Astrocyte (in vitro differentiated cells and primary cell): ENCODE data around the gene ADD1. TPM values are rescaled to one million over a fixed set of nuclear protein-coding genes. Genes with fewer than 3 reads are reported as not detected.

Experiments used
- DNase-seq: peaks from one replicate; pipeline ENCODE4 v3.0.0-alpha.2; 2010; ENCODE audit warnings: low read depth
- FAIRE-seq: peaks from 2 replicates; lab custom pipeline; 2011; peaks lifted over from hg19 to GRCh38; lab: Jason Lieb, UNC
- H2AFZ ChIP-seq: 2 replicates; pipeline ENCODE4 v1.6.0; 2012; ENCODE audit warnings: low read depth, low read length, inconsistent platforms
- H3K27ac ChIP-seq: 2 replicates; pipeline ENCODE4 v1.5.1; 2011; ENCODE audit warnings: low read depth, low read length, inconsistent platforms
- H3K27me3 ChIP-seq: 2 replicates; pipeline ENCODE4 v1.6.0; 2011; ENCODE audit warnings: low read length, inconsistent platforms; ENCODE audit not compliant: insufficient read depth
- H3K36me3 ChIP-seq: 2 replicates; pipeline ENCODE4 v1.5.1; 2011; ENCODE audit warnings: low read length, inconsistent platforms; ENCODE audit not compliant: insufficient read depth
- H3K4me1 ChIP-seq: 2 replicates; pipeline ENCODE4 v1.5.1; 2011; ENCODE audit warnings: low read length, inconsistent platforms; ENCODE audit not compliant: insufficient read depth
- H3K4me2 ChIP-seq: 2 replicates; pipeline ENCODE4 v1.6.0; 2012; ENCODE audit warnings: low read length, inconsistent platforms
- H3K4me3 ChIP-seq: 2 replicates; pipeline ENCODE4 v1.5.1; 2011; ENCODE audit warnings: low read depth, mild to moderate bottlenecking, low read length, inconsistent platforms; ENCODE audit not compliant: insufficient read depth
- H3K79me2 ChIP-seq: 2 replicates; pipeline ENCODE4 v1.6.0; 2012; ENCODE audit warnings: mild to moderate bottlenecking, low read length, inconsistent platforms; ENCODE audit not compliant: insufficient read depth
- H3K9ac ChIP-seq: 2 replicates; pipeline ENCODE4 v1.6.0; 2012; ENCODE audit warnings: mild to moderate bottlenecking, low read length, inconsistent platforms
- H3K9me3 ChIP-seq: 2 replicates; pipeline ENCODE4 v1.5.1; 2012; ENCODE audit warnings: low read depth, mild to moderate bottlenecking, low read length, inconsistent platforms; ENCODE audit not compliant: insufficient read depth
- H4K20me1 ChIP-seq: 2 replicates; pipeline ENCODE4 v1.6.0; 2012; ENCODE audit warnings: low read length, inconsistent platforms; ENCODE audit not compliant: insufficient read depth
- H3K27ac Mint-ChIP-seq: one replicate; pipeline ENCODE4 v1.8.0; 2021; ENCODE audit warnings: mild to moderate bottlenecking, mixed read lengths; ENCODE audit not compliant: unreplicated experiment
- H3K27me3 Mint-ChIP-seq: one replicate; pipeline ENCODE4 v1.8.0; 2021; ENCODE audit warnings: low read depth, mixed read lengths; ENCODE audit not compliant: unreplicated experiment
- H3K36me3 Mint-ChIP-seq: one replicate; pipeline ENCODE4 v1.8.0; 2021; ENCODE audit warnings: low read depth, mixed read lengths; ENCODE audit not compliant: unreplicated experiment
- H3K4me1 Mint-ChIP-seq: one replicate; pipeline ENCODE4 v1.8.0; 2021; ENCODE audit warnings: low read depth, mixed read lengths; ENCODE audit not compliant: unreplicated experiment
- H3K4me3 Mint-ChIP-seq: one replicate; pipeline ENCODE4 v1.8.0; 2021; ENCODE audit warnings: mild to moderate bottlenecking, moderate library complexity, mixed read lengths; ENCODE audit not compliant: unreplicated experiment
- H3K9me3 Mint-ChIP-seq: one replicate; pipeline ENCODE4 v1.8.0; 2021; ENCODE audit warnings: mild to moderate bottlenecking, mixed read lengths; ENCODE audit not compliant: unreplicated experiment
- CTCF ChIP-seq: IDR thresholded peaks from 2 replicates; pipeline ENCODE4 v1.5.1; 2011; ENCODE audit warnings: low read depth, mild to moderate bottlenecking, inconsistent platforms, low read length, moderate library complexity; ENCODE audit not compliant: insufficient read depth
- EZH2 ChIP-seq: IDR thresholded peaks from 2 replicates; pipeline ENCODE4 v1.6.1; 2012; ENCODE audit warnings: mild to moderate bottlenecking, low read length, inconsistent platforms; ENCODE audit not compliant: insufficient read depth
- total RNA-seq: library from RNA; stranded (reverse); gene quantifications from 2 replicates; pipeline ENCODE4 v1.2.1, GENCODE V29; 2021

The ADD1 gene
- total RNA-seq, 1 donor from 2014 or later: 280 TPM

- Histone ChIP-seq H3K36me3 (peaks cover 18% of the 10 kb centered on the region), H3K27ac (no peak overlapping the region), H3K4me2 (no peak overlapping the region), H4K20me1 (peaks cover 56% of the 10 kb centered on the region), H3K4me1 (peaks cover 16% of the 10 kb centered on the region), H3K4me3 (no peak overlapping the region), H3K79me2 (peaks cover 55% of the 10 kb centered on the region), H3K27me3 (no peaks in the 10 kb centered on the region), H3K9me3 (no peaks in the 10 kb centered on the region), H2AFZ (no peak overlapping the region), H3K9ac (no peak overlapping the region)
- FAIRE-seq (no peak), DNase-seq (no peak)
- Mint-ChIP-seq H3K4me1 (peaks cover 7% of the 10 kb centered on the region), H3K27me3 (no peaks in the 10 kb centered on the region), H3K36me3 (peaks cover 15% of the 10 kb centered on the region), H3K27ac (no peak overlapping the region), H3K9me3 (no peaks in the 10 kb centered on the region), H3K4me3 (no peak overlapping the region)
- TF ChIP-seq CTCF (no peak), EZH2 (no peak)
Measured at GRCh38 chr4:2928242-2929176, 84.9 kb downstream of the ADD1 start.

GRCh38 chr4:2929469-2929868 is 85.8 kb downstream of the ADD1 start:
- DNase-seq (no peak), FAIRE-seq (no peak)
- H3K36me3 ChIP-seq: peaks cover 16% of the 10 kb centered on the region
- H3K27ac ChIP-seq: no peak overlapping the region
- no peak overlapping the region for H3K4me3 ChIP-seq
- Mint-ChIP-seq H3K4me1 (peaks cover 6% of the 10 kb centered on the region), H3K36me3 (peaks cover 15% of the 10 kb centered on the region), H3K27me3 (no peaks in the 10 kb centered on the region), H3K9me3 (no peaks in the 10 kb centered on the region), H3K27ac (peak overlapping the region; percentile 10), H3K4me3 (no peak overlapping the region)
- H3K9ac ChIP-seq: no peak overlapping the region
- H3K79me2 ChIP-seq: peaks cover 51% of the 10 kb centered on the region
- no peak for TF ChIP-seq CTCF
- TF ChIP-seq EZH2: no peak
- no peak overlapping the region for H3K4me2 ChIP-seq
- no peaks in the 10 kb centered on the region for H3K27me3 ChIP-seq
- peaks cover 51% of the 10 kb centered on the region for H4K20me1 ChIP-seq
- H2AFZ ChIP-seq: no peak overlapping the region
- H3K4me1 ChIP-seq: peaks cover 19% of the 10 kb centered on the region
- H3K9me3 ChIP-seq: no peaks in the 10 kb centered on the region
